ENCODE data around the gene USP32.

The USP32 gene

DNA sequence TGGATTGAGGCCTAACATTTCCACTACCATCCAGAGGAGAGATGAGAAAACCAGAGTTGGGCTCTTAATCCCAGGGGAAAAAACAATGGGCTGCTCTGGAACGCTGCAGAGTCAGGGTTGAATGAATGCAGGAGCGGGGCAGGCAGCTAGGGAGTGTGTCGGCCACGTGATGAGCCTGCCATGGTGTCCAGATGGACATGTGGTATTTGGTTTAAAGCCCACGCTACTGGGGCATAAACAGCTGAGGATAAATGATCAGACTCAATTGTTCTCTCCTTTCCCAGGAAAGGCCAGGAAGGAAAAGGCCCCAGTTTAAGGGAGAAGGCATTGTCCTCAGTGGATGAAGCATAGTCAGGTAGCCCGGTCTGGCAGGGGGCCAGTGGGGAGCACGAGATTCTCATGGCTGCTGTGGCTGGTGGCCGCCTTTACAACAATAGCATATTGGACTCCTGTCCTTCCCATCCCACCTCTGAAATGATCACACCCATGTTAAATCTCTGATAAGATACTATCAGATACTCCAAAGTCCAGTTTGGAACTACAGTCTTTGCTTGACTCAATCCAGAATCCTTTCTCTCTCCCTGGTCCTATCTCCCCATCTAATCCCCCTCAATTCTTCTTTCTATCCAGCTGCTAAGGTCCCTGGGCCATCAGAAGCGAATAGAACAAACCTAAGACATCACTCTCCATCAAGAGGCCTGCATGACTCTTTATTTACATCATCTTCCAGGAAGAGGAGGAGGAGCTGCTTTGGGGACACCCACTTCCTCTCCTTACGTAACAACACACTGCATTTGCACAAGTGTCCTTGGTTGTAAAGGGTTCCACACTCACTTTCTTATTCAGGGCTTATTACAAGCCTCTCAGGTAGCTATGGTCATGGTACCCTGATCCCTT lies 221.8 kb downstream of the USP32 start:
- FAIRE-seq = no peak

DNA sequence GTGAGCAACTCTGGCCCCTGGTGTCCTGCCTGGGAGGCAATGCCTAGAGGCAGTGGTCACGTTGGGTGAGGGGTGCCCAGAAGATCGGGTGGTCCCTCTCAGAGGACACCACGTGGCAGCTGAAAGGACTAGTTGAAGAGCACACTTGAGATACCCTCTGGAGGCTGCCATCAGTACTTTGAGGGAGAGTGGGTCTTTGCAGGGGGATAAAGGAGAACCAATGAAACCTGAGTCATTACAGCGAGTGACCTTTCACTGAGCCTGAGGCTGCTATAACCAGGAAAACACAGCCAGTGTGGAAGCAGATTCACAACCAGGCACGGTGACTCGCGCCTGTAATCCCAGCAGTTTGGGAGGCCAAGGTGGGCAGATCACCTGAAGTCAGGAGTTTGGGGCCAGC lies 223.3 kb downstream of the USP32 start:
- no peak for FAIRE-seq

DNA sequence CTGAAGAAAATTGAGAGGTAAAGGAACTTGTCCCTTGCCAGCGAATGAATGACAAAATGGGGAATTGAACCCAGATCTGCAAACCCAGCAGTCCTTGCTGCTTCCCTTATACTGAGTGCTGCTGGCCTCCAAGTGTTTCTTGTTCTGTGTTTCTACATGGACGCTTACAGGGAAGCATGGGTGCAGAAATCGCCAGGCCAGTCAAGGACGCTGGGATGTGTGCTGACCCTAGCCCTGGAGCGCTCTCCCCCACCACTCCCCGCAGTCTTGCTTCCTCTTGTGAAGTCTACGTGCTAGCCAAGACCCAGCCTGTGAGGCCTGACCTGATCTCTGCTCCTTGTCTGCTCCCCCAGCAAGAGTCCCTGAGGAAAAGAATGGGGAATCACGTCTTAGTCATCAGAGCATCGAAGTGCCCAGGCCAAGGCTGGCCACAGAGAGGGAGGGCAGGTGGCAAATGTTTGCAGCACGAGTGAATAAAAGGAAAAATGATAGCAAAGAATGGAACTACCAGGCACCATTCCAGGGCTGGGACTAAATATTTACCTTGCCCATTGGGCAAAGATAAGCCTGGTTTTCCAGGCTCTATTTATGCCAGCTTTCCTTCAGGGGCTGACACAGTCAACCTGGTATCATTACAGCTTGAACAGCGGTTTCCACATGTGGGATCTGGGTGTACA lies 224.7 kb downstream of the USP32 start:
- no peak for FAIRE-seq

DNA sequence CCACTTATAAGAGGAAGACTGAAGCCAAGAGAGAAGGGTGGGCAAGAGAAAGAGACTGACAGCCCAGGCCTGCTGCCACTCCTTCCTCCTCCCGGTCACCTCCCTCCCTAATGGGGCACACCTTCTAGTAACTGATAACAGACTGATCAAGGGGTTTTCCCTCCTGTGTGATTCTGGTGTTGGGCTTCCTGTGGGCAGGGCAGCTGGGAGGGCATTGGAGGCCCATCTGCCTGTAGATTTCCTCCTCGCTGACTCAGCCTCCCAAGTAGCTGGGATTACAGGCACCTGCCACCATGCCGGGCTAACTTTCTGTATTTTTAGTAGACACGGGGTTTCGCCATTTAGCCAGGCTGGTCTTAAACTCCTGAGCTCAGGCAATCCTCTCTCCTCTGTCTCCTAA lies 226.0 kb downstream of the USP32 start:
- no peak for FAIRE-seq

DNA sequence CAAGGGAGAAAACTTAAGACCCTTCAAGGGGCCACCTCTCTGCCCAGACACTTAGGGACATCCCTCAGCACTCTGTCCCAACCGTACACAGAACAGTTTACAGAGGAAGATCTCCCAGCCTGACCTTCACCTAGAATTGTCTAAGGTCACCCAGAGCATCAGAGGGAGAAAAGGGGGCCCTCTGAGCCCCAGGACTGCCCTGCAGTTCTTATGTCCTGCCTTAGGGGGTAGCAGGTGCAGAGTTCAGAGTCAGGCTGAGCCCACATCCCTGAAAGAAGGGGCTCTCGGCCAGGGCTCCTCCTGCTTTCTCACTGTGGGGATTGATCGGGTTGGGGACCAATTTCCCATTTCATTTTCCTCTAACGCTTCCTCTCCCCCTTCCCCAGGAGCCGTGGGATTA lies 226.7 kb downstream of the USP32 start:
- FAIRE-seq = no peak

DNA sequence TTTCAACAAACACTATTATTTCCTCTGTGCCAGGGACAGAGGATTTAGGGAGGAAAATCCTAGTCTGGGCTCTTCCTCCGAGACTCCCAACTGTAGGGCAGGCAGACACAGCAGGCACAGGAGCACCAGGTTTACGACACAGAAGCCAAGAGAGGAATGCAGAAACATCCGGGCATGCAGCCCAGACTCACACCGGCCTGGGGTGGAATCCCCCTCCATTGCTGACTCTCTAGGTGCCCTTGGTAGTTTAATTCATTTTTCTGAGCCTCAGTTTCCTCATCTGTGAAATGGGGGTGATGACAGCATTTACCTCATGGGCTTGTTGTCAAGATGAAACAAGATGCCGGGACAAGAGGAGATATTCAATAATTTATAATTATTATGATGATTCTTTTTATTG lies 227.2 kb downstream of the USP32 start:
- no peak for FAIRE-seq

DNA sequence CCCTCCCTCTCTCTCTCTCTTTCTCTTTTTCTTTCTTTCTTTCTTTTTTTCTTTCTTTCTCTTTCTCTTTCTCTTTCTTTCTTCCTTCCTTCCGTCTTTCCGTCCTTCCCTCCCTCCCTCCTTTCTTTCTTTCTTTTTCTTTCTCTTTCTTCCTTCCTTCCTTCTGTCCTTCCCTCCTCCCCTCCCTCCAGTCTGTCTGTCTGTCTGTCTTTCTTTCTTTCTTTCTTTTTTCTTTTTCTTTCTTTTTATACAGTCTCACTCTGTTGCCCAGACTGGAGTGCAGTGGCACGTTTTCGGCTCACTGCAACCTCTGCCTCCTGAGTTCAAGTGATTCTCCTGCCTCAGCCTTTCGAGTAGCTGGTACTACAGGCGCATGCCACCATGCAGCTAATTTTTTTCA lies 227.8 kb downstream of the USP32 start:
- FAIRE-seq = no peak

DNA sequence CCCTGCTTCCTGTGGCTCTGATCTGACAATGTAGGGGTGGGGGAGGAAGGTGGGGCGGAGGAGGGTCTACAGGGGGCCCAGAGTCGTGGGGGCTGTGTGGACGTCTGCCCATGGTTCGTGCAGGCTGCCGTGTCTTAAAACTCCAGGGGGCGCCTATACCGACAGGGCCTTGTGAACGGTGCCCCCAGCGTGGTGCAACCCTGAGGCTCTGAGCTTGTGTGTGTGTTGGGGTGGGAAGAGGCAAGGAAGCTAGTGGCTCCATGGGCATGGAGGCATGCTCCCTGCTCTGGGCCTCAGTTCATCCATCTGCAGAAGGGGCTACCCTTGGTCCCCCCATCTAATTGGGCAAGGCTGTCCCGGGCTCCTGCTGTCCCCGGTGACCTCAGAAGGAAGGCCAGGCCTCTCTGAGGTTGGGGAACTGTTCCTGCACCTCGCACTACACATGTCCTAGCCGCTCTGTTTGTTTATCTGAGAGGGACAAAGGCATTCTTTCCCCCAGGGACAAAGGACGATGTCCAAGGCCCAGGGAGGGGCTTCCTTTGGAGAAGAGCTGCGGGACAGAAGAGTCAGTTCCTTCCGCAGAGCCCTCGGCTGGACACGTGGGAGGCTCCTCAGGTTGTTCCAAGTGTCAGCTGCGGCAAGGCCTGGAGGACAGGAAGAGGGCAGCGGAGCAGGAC lies 228.7 kb downstream of the USP32 start:
- FAIRE-seq = no peak

DNA sequence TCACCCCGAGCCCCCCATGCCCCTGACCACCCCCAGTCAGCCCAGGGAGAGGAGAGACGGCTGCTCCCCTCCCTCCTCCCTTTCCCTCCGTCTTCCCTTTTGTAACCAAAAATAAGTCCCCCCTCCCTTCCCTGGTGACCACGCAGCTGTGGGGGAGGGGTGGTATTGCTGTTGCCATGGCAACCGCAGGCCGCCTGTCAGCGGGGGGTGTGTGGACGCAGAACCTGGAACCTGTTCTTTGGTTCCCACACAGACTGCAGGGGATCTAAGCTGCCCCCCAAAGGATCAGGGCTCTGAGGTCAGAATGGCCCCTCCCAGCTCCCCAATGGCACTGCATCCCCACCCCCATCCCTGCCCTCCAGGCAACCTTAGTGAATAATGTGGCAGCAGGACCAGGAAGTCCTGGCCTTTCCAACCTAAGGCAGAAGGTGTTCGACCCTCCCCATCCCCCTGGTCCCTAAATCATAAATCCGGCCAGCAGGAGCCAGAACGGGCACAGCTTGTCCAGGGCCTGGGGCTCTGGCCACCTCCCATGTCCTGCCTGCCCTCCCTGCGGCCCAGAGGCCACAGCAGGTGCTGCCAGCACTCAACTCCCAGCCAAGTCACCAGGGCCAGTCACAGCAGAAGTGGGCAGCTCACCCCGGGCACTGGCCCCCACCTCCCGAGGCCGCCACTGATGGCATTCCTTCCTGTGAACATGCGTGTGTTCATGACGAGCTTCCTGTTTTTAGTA lies 230.2 kb downstream of the USP32 start:
- FAIRE-seq = no peak

DNA sequence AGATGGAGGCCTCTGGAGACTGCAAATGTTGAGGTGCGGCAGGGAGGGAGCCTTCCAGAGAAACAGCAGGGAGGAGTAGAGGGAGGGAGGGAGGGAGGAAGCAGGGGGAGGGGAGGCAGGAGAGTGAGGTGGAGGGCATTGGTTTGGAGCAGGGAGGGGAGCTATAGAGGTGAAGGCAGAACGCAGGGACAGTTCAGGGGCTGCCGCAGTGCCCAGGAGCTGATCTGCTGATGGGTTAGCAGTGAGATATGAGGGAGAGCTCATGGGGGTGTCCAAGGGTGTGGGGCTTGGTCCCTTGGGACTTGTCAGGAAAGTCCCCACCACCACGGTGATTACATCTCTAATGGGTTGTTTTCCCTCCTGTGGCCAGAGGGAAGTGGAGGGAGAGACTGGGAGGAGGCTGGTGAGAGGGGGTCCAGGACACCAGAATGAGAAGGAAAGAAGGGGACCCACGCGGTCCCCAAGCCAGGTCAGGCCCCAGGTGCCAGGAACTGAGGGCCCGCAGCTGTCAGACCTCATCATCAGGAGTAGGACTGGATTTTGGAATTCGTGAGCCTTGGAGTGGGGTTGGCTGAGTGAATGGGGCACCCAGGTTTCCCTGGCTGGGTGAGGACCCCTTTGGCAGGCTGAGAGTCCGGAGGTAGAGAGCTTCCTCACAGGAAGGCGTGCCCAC lies 231.0 kb downstream of the USP32 start:
- no peak for FAIRE-seq

DNA sequence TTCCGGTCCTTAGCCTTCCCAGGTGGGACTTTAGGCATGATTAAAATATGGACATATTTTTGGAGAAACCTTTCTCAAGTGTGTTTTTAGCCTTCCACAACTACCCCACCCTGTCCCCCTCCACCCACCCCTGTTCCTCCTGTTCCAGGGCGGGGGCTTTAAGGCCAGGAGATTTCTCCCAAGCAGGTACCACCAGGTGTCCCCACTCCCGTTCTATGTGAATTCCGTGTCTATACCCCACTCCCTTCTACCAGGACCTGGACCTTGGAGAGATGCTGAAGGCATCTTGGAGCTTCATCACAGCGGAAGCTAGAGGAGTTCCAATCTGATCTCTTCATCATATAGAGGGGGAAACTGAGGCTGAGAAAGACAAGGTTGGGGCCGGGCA lies 232.5 kb downstream of the USP32 start:
- no peak for FAIRE-seq

DNA sequence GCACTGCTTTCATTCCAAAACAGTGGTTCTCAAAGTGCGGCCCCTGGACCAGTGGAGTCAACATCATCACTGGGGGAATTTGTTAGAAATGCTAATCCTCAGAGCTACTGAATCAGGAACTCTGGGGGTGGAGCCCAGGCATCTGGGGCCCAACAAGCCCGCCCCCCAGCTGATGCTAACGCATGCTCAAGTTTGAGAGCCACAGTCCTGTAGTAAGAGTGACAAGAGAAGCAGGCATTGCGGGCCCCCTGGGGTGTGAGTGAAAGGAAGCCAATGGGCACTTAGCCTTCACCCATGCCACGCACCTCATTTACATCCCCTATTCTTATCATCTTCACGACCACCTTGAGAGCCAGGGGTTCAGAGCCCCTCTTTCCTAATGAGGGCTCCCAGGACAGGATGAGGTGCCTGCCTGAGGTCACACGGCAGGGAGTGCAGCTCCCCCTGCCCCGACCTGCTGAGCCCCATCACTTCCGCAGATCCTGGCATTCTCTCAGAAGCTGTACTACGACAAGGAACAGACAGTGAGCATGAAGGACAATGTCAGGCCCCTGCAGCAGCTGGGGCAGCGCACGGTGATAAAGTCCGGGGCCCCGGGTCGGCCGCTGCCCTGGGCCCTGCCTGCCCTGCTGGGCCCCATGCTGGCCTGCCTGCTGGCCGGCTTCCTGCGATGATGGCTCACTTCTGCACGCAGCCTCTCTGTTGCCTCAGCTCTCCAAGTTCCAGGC lies 233.0 kb downstream of the USP32 start:
- FAIRE-seq = no peak

DNA sequence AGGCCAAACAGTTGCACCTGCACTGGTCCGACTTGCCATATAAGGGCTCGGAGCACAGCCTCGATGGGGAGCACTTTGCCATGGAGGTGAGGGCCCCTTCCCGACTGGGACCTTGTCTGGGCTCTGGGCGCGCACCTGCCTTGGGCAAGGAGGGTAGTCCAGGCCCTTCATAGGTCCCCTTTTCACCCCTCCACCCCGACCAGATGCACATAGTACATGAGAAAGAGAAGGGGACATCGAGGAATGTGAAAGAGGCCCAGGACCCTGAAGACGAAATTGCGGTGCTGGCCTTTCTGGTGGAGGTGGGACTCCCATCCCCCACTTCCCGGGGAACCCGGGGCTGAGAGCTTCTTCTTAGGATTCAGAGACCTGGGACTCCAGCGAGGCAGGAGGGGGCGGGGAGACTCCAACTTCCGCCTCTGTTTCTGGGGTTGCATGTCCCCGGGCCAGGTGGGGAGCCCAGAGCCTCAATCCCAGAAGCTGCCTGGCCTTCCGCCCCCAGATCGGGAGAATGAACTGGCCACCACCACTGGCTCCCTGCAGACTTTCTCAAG lies 234.4 kb downstream of the USP32 start:
- FAIRE-seq = no peak

DNA sequence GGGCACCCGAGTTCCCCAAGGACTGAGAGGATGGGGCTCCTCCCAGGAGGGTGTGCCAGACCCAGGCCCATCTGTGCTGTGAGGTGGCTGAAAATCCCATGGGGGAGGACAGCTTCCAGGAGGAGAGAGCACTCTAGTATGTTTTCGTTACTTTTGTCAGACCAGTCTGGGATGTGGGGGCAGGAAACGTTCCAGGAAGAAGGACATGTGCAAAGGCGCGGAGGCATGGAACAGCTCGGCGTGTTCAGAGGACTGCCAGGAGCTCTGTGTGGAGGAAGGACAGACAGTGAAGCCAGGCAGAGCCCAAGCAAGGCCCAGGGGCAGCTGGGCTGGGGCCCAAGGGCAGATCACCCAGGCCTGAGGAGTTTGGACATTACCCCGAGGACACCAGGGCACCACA lies 235.2 kb downstream of the USP32 start:
- FAIRE-seq = no peak

DNA sequence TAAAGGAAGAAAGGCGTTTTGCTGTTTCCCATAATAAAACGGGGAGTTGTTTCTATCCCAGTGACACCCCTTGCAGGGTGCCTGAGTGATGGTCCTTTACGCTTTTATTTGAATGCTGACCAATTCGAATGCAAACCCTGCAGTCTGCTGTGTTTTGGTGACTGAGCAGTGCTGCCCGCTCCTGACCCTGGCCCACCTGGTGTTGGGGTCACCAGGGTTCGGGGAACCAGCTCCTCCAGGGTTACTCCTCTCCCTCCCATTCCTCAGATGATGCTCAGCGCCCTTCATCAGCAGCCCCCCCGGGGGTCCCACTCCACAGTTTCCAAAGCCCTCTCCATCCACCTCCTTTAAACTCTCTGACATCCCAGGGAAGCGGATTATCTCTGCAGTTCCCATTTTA lies 236.1 kb downstream of the USP32 start:
- no peak for FAIRE-seq

DNA sequence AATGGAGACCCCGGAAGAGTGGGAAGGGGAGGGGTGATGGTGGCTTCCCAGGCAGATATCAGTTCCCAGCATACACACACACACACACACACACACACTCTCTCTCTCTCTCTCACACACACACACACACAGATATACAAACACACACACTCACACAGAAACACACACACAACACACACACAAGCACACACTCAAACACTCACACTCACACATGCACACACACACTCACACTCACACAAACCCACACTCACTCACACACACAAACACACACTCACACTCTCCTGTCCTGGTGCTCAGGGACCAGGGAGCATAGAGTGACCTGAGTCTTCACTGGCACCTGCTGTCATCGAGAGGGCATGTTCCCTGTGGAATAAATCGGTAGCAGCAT lies 236.5 kb downstream of the USP32 start:
- no peak for FAIRE-seq

DNA sequence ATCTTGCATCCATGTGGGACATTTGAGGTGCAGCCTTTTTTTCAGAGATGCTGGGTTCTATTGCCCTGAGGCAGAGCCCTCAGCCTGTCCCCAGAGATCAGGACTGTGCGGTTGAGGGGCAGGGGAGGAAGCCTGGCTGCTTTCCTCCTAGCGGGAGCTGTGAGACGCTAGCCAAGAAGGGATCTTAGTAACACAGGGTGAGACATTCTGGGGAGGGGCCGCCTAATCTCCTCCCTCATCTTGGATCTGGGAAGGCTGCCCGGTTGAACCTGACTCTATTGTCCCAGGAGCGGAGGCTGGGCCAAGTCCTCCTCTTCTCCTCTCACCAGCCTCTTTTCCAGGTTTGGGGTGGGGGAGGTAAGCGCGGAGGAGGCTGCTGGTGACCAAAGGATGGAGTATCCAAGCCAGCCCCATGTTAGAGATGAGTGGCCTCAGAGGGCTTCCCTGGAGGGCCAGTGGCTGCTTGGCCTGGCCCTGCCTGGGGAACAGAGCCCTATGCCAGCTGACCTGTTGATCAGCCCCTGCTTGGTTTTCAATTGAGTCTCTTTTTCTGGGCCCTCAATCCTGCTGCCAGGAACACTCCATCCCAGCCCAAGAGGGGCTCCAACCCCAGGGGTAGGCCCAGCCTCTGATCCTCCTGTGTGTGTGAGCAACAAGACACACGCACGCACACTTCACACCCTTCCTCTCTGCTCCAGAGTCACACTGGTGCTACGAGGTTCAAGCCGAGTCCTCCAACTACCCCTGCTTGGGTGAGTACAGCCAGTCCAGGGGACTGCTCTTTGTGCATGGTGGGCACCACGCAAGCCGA lies 237.1 kb downstream of the USP32 start:
- FAIRE-seq = no peak

DNA sequence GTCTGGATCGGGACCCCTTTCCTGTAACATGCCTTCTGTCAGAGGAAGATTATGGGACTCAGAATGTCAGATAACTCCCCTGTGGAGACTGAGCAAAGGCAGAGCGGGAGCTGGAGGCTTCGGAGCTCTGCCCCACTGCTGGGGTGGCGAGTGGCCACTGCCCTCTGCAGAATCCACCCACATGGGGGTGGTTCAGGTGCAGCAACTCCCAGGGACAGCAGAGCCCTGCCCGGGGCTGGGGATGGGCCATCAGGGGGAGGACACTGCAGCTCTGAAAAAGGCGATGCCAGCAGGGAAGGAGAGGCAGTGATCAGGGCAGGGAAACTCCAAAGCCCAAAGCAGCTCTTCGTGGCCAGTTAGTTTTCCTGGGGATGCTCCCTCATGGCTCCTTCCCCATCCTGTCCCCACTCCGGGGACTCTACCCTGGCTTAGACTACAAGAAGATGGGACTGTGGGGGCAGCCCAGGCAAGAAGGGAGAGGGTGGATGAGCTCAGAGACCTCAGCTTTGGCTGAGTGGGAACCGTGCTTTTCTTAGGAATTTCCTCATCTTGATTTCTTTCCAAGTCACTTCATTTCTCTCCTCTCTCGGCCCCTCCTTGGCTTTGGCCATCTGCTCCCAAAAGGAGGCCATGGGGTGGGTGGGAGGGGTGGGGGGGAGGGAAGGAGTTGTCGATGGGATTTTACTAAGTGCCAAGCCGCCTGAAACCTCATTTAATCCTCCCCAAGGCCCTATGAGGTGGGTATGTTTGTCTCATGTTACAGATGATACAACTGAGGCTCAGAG lies 238.1 kb downstream of the USP32 start:
- FAIRE-seq = no peak

DNA sequence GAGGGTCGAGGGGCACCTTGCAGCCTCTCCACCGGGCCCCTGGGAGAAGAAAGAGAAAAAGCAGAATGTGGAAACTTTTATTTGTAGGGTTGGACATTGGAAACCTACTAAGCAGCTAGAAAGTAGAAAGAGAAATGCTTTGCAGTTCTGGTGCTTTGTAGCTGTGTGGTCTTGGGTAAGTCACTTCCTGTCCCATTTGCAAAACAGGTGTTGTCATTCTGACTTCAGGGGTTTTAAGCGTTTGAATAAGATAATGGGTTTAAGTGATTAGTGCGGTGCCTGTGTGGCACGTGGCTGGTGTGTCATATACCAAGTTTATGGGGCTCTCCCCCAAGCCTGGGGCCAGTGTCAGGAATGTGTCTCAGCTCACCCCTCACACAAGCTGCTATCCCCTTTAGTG lies 240.6 kb downstream of the USP32 start:
- FAIRE-seq = no peak

All from TTC549 (cell line).